Lower leg skin (tissue), 4 donors: Measurements from ENCODE around the gene SNX11. TPM values are rescaled to one million over a fixed set of nuclear protein-coding genes. Genes with fewer than 3 reads are reported as not detected.

ENCODE experiments used
- DNase-seq, 2 donors: peaks; one replicate each; pipeline ENCODE4 v3.0.0-alpha.2; 2019; ENCODE audit warnings: low spot score in 2 of 2
- H3K4me3 ChIP-seq: fragments of 200-600 bp; sonication (generic); 2 replicates; pipeline ENCODE4 v1.5.1; 2017; ENCODE audit warnings: mild to moderate bottlenecking, low read depth; ENCODE audit not compliant: poor library complexity, severe bottlenecking
- POLR2A ChIP-seq, 2 donors: fragments of 450-650 bp; IDR thresholded peaks; one replicate each; pipeline ENCODE4 v1.6.1; 2016 to 2017; ENCODE audit warnings: antibody characterized with exemption in 2 of 2, mild to moderate bottlenecking in 1 of 2, moderate library complexity in 1 of 2
- whole genome bisulfite sequencing, 2 donors: methylation state at CpG; one replicate each; pipeline ENCODE4 v1.1.5; 2018; 5-methylcytosine and 5-hydroxymethylcytosine counted together
- intact Hi-C: fragments of 100-400 bp; cut with DNase I; formaldehyde crosslinking; loops from one replicate; pipeline ENCODE4 v1.15.0; 2023; ENCODE audit warnings: low total_unique reads
- total RNA-seq, 4 donors: library from RNA; depleted of rRNA; stranded (reverse); fragments of >200 nt; gene quantifications; one replicate each; pipeline ENCODE4 v1.1.0, GENCODE V29; 2016
- TF ChIP-seq, protein P1 (sequence below), 3 donors: fragments of 450-650 bp; IDR thresholded peaks; one replicate each; pipeline ENCODE4 v1.5.1; 2016; ENCODE audit warnings: antibody characterized with exemption in 3 of 3, mild to moderate bottlenecking in 3 of 3, moderate library complexity in 2 of 3

The SNX11 gene
- total RNA-seq, 4 donors from 2014 or later = 11.1 to 15.7 (median 13.0) TPM

DNA sequence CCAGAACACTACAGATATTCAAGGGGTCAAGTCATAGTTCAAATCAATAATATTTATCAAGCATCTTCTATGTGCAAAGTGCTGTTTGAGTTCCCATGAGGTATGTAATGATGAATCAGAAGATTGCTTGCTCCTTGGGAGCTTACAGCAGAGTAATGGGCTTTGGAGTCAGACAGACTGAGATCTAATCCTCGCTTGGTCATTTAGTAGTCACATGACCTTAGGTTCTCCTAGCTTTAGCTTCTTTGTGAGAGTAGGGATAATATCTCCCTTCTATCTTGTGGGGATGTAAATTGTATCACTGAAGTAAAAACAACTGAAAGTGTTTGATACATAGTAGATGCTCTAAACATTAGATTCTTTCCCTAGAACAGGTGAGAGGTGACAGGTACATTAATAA, 30.1 kb downstream of the SNX11 start:
- 72 to 77% methylated on average over 1 of the region's 1 CpG for WGBS, 2 donors
- TF ChIP-seq, protein P1, sequence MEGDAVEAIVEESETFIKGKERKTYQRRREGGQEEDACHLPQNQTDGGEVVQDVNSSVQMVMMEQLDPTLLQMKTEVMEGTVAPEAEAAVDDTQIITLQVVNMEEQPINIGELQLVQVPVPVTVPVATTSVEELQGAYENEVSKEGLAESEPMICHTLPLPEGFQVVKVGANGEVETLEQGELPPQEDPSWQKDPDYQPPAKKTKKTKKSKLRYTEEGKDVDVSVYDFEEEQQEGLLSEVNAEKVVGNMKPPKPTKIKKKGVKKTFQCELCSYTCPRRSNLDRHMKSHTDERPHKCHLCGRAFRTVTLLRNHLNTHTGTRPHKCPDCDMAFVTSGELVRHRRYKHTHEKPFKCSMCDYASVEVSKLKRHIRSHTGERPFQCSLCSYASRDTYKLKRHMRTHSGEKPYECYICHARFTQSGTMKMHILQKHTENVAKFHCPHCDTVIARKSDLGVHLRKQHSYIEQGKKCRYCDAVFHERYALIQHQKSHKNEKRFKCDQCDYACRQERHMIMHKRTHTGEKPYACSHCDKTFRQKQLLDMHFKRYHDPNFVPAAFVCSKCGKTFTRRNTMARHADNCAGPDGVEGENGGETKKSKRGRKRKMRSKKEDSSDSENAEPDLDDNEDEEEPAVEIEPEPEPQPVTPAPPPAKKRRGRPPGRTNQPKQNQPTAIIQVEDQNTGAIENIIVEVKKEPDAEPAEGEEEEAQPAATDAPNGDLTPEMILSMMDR (IDR thresholded peaks at IDR 0.05) = no peak
- no peak for TF ChIP-seq POLR2A (IDR thresholded peaks at IDR 0.05)
- no peak for DNase-seq
- intact Hi-C loops = no loop called here
- H3K4me3 ChIP-seq = no peak overlapping the region

DNA sequence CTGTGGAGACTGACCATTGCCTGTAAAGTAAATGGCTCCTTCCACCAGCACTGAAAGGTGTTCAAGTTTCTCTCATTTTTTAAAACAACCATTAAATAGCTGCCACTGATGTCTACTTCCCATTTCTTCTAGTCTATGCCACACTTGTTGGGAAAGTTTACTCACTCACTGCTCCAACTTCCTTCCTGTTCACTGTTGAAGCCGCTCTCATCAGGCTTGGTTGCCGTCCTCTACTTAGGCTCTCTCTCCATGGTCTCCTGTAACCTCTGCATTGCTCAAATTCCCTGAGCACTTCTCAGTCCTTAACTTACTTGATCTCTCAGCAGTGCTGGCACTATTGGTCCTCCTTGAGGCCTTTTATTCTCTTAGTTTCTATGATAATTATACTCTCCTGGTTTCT, 32.4 kb downstream of the SNX11 start:
- intact Hi-C loops = no loop called here
- TF ChIP-seq POLR2A (IDR thresholded peaks at IDR 0.05) = no peak
- TF ChIP-seq, protein P1 (IDR thresholded peaks at IDR 0.05) = no peak
- peak in 1 of 2 donors; percentile 68 for DNase-seq
- WGBS, 2 donors = 69 to 73% methylated on average over 2 of the region's 2 CpGs
- no peak overlapping the region for H3K4me3 ChIP-seq

DNA sequence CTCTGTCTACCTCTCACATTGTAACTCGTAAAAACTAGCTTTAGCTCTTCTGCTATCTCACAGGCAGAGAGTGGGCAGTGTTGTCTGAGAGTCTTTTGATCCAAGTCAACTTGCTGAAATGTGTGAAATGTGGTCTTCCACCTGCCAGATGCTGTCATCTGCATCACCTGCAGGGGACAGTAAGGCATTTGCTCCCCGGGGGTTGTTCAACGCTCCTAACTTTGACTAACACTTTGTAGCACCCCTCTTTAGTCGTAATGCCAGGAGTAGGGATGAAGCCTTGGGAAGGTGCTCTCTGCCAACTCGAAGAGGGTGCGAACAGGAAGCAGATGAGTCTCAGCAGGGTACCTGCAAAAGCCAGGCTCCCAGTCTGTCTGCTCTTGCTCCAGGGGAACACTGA, 36.1 kb downstream of the SNX11 start:
- WGBS, 2 donors = 21 to 42% methylated on average over 6 of the region's 6 CpGs
- intact Hi-C loops = no loop called here
- peak in 1 of 2 donors; percentile 68 for DNase-seq
- H3K4me3 ChIP-seq = no peak overlapping the region
- TF ChIP-seq POLR2A (IDR thresholded peaks at IDR 0.05) = no peak
- TF ChIP-seq, protein P1 (IDR thresholded peaks at IDR 0.05) = no peak

DNA sequence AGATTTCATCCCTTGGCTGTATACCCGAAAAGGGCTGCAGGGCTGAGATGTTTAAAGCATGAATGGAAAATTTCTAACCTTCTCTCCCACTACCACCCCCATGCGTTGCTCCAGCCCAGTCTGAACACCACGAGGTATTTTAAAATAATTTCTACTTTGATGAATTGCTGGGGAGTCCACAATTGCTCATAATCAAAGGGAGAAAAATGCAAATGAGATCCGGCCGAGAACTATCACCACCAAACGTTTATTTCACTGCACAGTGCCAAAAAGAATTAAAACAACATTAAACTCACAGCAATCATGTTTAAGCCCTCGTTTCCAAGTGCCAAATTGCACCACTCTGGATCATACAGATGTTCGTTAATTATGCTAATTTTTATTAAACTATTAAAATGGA, 36.7 kb downstream of the SNX11 start:
- TF ChIP-seq, protein P1 (IDR thresholded peaks at IDR 0.05) = no peak
- TF ChIP-seq POLR2A (IDR thresholded peaks at IDR 0.05) = no peak
- intact Hi-C loops = no loop called here
- 53 to 54% methylated on average over 8 of the region's 8 CpGs for WGBS, 2 donors

DNA sequence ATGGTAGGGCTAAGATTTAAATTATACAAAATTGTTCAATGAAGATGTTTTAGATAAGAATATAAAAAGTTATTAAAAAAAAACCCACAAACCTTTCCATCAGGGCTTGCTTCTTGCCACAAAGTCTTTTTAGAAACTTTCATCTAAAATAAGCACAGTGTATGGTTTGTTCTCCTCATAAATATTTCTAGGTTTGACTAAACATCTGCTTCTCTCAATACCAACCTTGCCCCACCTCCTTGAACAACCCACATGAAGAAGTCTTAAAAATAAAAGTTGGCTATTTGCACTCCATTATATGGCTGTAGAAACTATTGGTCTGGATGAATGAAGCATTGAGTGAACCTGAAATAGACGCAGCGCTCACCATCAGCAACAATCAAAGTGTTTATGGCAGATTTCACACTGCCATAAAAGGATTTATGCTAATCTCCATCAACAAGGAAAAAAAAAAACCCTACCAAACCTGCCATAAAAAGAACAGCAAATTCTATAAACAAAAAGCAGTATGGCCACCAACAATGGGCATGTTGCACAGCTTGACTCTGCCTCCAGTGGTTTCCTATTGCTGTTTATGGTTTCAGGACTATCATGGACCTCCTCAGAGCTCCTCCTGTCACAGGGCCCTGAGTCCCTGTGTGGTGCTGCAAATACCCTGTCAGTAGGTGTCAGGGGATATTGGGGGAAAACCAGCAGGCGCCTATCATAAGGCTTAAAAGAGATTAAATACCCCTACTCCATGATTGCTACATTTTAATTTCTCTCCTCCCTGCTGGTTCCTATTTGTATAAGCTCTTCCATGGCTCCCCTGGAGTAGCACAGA, 37.6 kb downstream of the SNX11 start:
- TF ChIP-seq, protein P1 (IDR thresholded peaks at IDR 0.05) = no peak
- no peak for TF ChIP-seq POLR2A (IDR thresholded peaks at IDR 0.05)
- intact Hi-C loops = no loop called here
- 96 to 97% methylated on average over 3 of the region's 3 CpGs for WGBS, 2 donors
- DNase-seq = no peak
- no peak overlapping the region for H3K4me3 ChIP-seq

More for the DNA sequence above, 36.7 kb downstream of the SNX11 start:
- H3K4me3 ChIP-seq = no peak overlapping the region
- DNase-seq = no peak
